Endothelial cell of umbilical vein (primary cell): Measurements from ENCODE around the gene MPIG6B.

Experiments used
- CTCF ChIP-seq, 2 donors: IDR thresholded peaks; 1 replicate in 1 of 2; 2 replicates in 1 of 2; pipeline ENCODE4 v1.5.1; 2011; ENCODE audit warnings: low read length in 2 of 2, mild to moderate bottlenecking in 2 of 2, moderate library complexity in 2 of 2, control low read depth in 1 of 2, inconsistent platforms in 1 of 2, low read depth in 1 of 2; ENCODE audit not compliant: insufficient read depth in 1 of 2; ENCODE audit errors: extremely low read depth in 1 of 2
- EZH2 ChIP-seq: IDR thresholded peaks from 2 replicates; pipeline ENCODE4 v1.6.1; 2012; ENCODE audit warnings: borderline replicate concordance, low read depth, mild to moderate bottlenecking, moderate library complexity, low read length, inconsistent platforms; ENCODE audit not compliant: severe bottlenecking
- POLR2AphosphoS5 ChIP-seq: IDR thresholded peaks from 2 replicates; pipeline ENCODE4 v1.6.1; 2012; ENCODE audit warnings: low read depth, mild to moderate bottlenecking, control low read depth, low read length, moderate library complexity; ENCODE audit not compliant: insufficient read depth

- TF ChIP-seq POLR2AphosphoS5 = no peak
- TF ChIP-seq CTCF (IDR thresholded peaks at IDR 0.05; ENCODE audit: extremely low read depth in 1 of 2, insufficient read depth in 1 of 2, low read depth in 1 of 2, low read length in 2 of 2) = no peak
- no peak for TF ChIP-seq EZH2
These were observed 4.9 kb upstream of the MPIG6B start for GRCh38 chr6:31718265-31718664.
